Neural cell (in vitro differentiated cells): ENCODE data around the gene CAMK1D. TPM values are rescaled to one million over a fixed set of nuclear protein-coding genes. Genes with fewer than 3 reads are reported as not detected.
"Not testable (repeated sequence)": the region's sequence is repeated elsewhere in the genome, so short reads cannot be mapped to it uniquely, and the experiment has no call there.

Experiments
- H2AFZ ChIP-seq: fragments of 200-600, 300-800 bp; sonication (generic), shearing (Covaris generic); 2 replicates; pipeline ENCODE4 v1.6.0; 2014; ENCODE audit warnings: low read depth, mild to moderate bottlenecking, antibody characterized with exemption, low read length, moderate library complexity
- H3F3A ChIP-seq: fragments of 200-600 bp; shearing (Covaris generic); 2 replicates; pipeline ENCODE4 v1.6.1; 2016; ENCODE audit warnings: mild to moderate bottlenecking, moderate library complexity, mixed read lengths, antibody characterized with exemption, low read length; ENCODE audit not compliant: insufficient read depth, poor library complexity, severe bottlenecking
- H3K27ac ChIP-seq: fragments of 200-600, 300-800 bp; sonication (generic), shearing (Covaris generic); 2 replicates; pipeline ENCODE4 v1.5.1; 2014; ENCODE audit warnings: mild to moderate bottlenecking, low read length, moderate library complexity
- H3K27me3 ChIP-seq: fragments of 300-800, 200-600 bp; sonication (generic), shearing (Covaris generic); 2 replicates; pipeline ENCODE4 v1.6.0; 2014; ENCODE audit warnings: mild to moderate bottlenecking, low read depth, low read length, moderate library complexity; ENCODE audit not compliant: insufficient read depth
- H3K36me3 ChIP-seq: fragments of 300-800, 200-600 bp; sonication (generic), shearing (Covaris generic); 2 replicates; pipeline ENCODE4 v1.5.1; 2014; ENCODE audit warnings: mild to moderate bottlenecking, antibody characterized with exemption, low read length, moderate library complexity; ENCODE audit not compliant: insufficient read depth
- H3K4me2 ChIP-seq: fragments of 300-800, 200-600 bp; sonication (generic), shearing (Covaris generic); 2 replicates; pipeline ENCODE4 v1.6.0; 2014; ENCODE audit warnings: mild to moderate bottlenecking, low read length
- H3K4me3 ChIP-seq: fragments of 300-800, 200-600 bp; sonication (generic), shearing (Covaris generic); 2 replicates; pipeline ENCODE4 v1.5.1; 2014; ENCODE audit warnings: mild to moderate bottlenecking, low read length, moderate library complexity
- H3K79me2 ChIP-seq: fragments of 200-600 bp; shearing (Covaris generic); replicated peaks from 2 replicates; pipeline ENCODE4 v1.6.0; 2014; ENCODE audit warnings: mild to moderate bottlenecking, low read length, moderate library complexity; ENCODE audit not compliant: insufficient read depth
- H3K9ac ChIP-seq: fragments of 300-800, 200-600 bp; sonication (generic), shearing (Covaris generic); 2 replicates; pipeline ENCODE4 v1.6.1; 2016; ENCODE audit warnings: mild to moderate bottlenecking, low read length, mixed read lengths
- H3K9me2 ChIP-seq: fragments of 200-600 bp; shearing (Covaris generic); 2 replicates; pipeline ENCODE4 v1.6.1; 2016; ENCODE audit warnings: mild to moderate bottlenecking, low read length, mixed read lengths; ENCODE audit not compliant: insufficient read depth
- H3K9me3 ChIP-seq: fragments of 200-600, 300-800 bp; sonication (generic), shearing (Covaris generic); 2 replicates; pipeline ENCODE4 v1.6.1; 2016; ENCODE audit warnings: mild to moderate bottlenecking, mixed run types, low read length, moderate library complexity, mixed read lengths
- H4K20me1 ChIP-seq: fragments of 200-600 bp; shearing (Covaris generic); 2 replicates; pipeline ENCODE4 v1.6.1; 2016; ENCODE audit warnings: mild to moderate bottlenecking, mixed run types; ENCODE audit not compliant: insufficient read depth
- CTCF ChIP-seq: fragments of 450-650 bp; IDR thresholded peaks from 2 replicates; pipeline ENCODE4 v1.5.1; 2014; ENCODE audit warnings: antibody characterized with exemption, mild to moderate bottlenecking, moderate library complexity; ENCODE audit not compliant: poor library complexity, severe bottlenecking
- EP300 ChIP-seq: fragments of 450-650 bp; conservative IDR thresholded peaks from 2 replicates; pipeline ENCODE4 v1.6.1; 2014; ENCODE audit warnings: antibody characterized with exemption, mild to moderate bottlenecking, moderate library complexity; ENCODE audit not compliant: poor library complexity, severe bottlenecking
- EZH2 ChIP-seq: fragments of 200-600, 300-800 bp; shearing (Covaris generic), sonication (generic); IDR thresholded peaks from 2 replicates; pipeline ENCODE4 v1.6.1; 2014; ENCODE audit warnings: antibody characterized with exemption, low read length, borderline replicate concordance, mild to moderate bottlenecking; ENCODE audit not compliant: insufficient read depth, poor library complexity, severe bottlenecking
- MXI1 ChIP-seq: fragments of 450-650 bp; conservative IDR thresholded peaks from 2 replicates; pipeline ENCODE4 v1.6.1; 2014; ENCODE audit warnings: antibody characterized with exemption, mild to moderate bottlenecking; ENCODE audit not compliant: poor library complexity, severe bottlenecking
- POLR2AphosphoS5 ChIP-seq: IDR thresholded peaks from 2 replicates; pipeline ENCODE4 v1.6.1; 2012
- RAD21 ChIP-seq: fragments of 450-650 bp; conservative IDR thresholded peaks from 2 replicates; pipeline ENCODE4 v1.6.1; 2014; ENCODE audit warnings: antibody characterized with exemption, mild to moderate bottlenecking, moderate library complexity
- REST ChIP-seq: IDR thresholded peaks from 2 replicates; pipeline ENCODE4 v1.6.1; 2012; ENCODE audit warnings: borderline replicate concordance
- SMC3 ChIP-seq: fragments of 450-650 bp; conservative IDR thresholded peaks from 2 replicates; pipeline ENCODE4 v1.6.1; 2014; ENCODE audit warnings: antibody characterized with exemption, mild to moderate bottlenecking, moderate library complexity; ENCODE audit not compliant: poor library complexity
- TAF1 ChIP-seq: IDR thresholded peaks from 2 replicates; pipeline ENCODE4 v1.6.1; 2012; ENCODE audit warnings: low read depth
- polyA plus RNA-seq: library from polyadenylated mRNA; depleted of rRNA; stranded (reverse); fragments of >200 nt; gene quantifications from 2 replicates; pipeline ENCODE4 v1.2.3, GENCODE V29; 2014

The CAMK1D gene
- polyA plus RNA-seq, 1 donor from 2014 or later = 13.8 TPM

GRCh38 chr10:12543589-12543988 is 194.2 kb downstream of the CAMK1D start:
- Histone ChIP-seq H3K27me3 (no peaks in the 10 kb centered on the region), H3F3A (peaks cover 4% of the 10 kb centered on the region), H3K9me2 (no peaks in the 10 kb centered on the region), H3K4me2 (no peak overlapping the region), H3K79me2 (no peaks in the 10 kb centered on the region), H3K9me3 (peaks cover 2% of the 10 kb centered on the region), H3K4me3 (no peak overlapping the region), H3K9ac (no peak overlapping the region), H3K27ac (no peak overlapping the region), H3K36me3 (no peaks in the 10 kb centered on the region), H2AFZ (no peak overlapping the region), H4K20me1 (no peaks in the 10 kb centered on the region)
- TF ChIP-seq SMC3 (no peak), EZH2 (no peak), MXI1 (no peak), TAF1 (no peak), REST (no peak), RAD21 (no peak), POLR2AphosphoS5 (no peak), EP300 (no peak), CTCF (no peak)

GRCh38 chr10:12546160-12546802 is 196.9 kb downstream of the CAMK1D start:
- H3K9ac ChIP-seq, H3K9me2 ChIP-seq, H3K79me2 ChIP-seq, H3F3A ChIP-seq, H3K4me2 ChIP-seq, H3K27me3 ChIP-seq, H3K36me3 ChIP-seq, H3K4me3 ChIP-seq, H3K27ac ChIP-seq, H2AFZ ChIP-seq, H3K9me3 ChIP-seq, H4K20me1 ChIP-seq: not testable (repeated sequence)

- Histone ChIP-seq H3K4me3 (no peak overlapping the region), H3K4me2 (no peak overlapping the region), H2AFZ (no peak overlapping the region), H3K27ac (no peak overlapping the region), H3K9me2 (no peaks in the 10 kb centered on the region), H3K9ac (no peak overlapping the region), H3K79me2 (no peaks in the 10 kb centered on the region), H4K20me1 (no peaks in the 10 kb centered on the region), H3F3A (no peaks in the 10 kb centered on the region), H3K9me3 (peaks cover 8% of the 10 kb centered on the region), H3K27me3 (no peaks in the 10 kb centered on the region), H3K36me3 (no peaks in the 10 kb centered on the region)
- TF ChIP-seq MXI1 (no peak), EZH2 (no peak), RAD21 (no peak), SMC3 (no peak), REST (no peak), EP300 (no peak), CTCF (no peak), POLR2AphosphoS5 (no peak), TAF1 (no peak)
These were observed 198.0 kb downstream of the CAMK1D start for GRCh38 chr10:12547301-12547771.
